OCI-M1 (cell line): ENCODE results near the gene GGT5.
"Not testable (repeated sequence)": the region's sequence is repeated elsewhere in the genome, so short reads cannot be mapped to it uniquely, and the experiment has no call there.

Experiments
- DNase-seq: peaks from one replicate; lab custom pipeline; 2025; lab: John Stamatoyannopoulos, UW

The GGT5 gene

DNA sequence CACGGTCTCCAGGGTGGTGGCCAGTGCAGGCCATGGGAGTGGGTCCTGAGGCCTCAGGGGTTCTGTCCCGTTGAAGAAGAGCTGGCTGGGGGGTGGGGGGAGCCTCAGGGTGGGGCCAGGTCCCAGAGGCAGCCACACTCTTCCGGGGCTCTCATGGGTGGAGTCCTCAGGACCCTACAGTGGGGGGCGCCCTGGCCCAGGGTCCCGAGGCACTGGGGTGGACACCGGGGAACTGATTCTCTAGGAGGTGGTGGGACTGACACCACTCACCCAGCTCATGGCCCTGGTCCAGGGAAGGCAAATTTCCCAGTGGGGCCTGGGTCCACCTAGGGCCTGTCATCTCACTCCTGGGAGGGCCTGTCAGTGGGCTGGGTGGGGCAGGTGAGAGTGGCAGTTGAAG, 12.8 kb downstream of the GGT5 start:
- DNase-seq = no peak

DNA sequence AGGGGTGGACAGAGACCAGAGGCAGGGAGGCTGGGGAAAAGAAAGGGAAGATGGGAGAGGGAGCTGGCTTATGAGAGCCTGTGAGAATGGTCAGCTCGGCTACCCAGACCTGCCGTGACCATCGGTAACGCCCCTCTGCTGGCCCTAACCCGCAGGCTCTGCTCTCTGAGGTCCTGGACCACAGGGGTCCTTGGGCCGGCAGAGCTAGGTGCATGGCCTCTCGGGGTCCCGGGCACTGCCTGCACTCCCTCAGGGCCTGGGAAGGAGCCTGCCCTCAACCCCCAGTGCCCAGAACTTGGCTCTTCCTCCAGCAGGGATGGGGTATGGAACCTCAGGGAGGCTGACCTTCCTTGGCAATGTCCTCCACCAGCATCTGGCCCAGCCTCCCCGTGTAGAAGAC, 13.2 kb downstream of the GGT5 start:
- DNase-seq = no peak

DNA sequence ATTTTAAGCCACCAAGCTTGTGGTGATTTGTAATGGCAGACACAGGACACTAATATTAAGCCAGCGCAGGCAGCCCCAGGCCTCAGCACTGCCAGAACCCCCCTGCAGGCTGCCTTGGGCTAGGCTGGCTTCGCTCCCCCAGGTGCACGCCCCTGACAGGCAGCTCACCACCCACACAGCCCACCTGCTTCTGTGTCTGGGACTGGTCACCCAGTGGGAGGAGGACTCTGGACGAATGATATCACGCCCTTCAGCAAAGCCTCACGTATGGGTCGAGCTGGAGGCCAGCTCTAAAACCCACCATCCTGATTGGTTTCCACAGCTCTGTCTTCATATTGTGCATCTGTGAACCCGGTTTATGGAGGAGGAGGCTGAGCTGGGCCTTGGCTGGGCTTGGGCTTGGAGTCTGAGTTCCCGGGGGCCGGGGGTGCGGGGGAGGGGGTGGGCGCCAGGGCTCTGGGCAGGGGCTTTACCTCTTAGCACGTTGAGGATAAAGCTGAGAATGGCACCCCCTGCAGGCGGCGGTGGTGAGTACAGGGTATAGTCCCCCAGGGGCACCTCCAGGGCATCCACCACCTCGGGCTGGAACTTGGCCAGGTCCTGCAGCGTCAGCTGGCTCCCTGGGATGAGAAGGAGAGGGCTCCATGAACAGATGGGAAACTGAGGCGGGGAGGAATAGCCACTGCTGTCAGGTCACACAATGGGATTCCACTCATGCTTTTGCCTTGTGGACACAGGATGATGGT, 13.8 kb downstream of the GGT5 start:
- peak; percentile 80 for DNase-seq

DNA sequence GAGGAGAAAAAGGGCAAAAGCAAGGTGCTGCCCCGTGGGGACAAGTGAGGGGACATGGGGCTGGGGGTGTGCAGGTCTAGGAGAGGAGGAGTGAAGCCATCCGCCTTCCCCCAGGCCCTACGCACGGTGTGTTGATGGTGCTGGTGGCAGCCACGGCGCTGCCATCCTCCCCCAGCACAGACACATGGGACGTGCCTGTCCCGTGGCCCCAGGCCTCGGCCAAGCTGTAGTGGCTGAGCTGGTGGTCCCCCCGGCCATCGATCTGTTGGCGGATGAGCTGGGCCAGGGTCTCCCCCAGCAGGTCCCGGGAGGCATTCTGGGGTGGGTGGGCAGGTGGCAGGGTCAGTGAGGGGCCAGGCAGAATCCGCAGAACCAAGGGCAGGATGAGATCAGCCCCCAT, 18.9 kb downstream of the GGT5 start:
- DNase-seq = no peak

DNA sequence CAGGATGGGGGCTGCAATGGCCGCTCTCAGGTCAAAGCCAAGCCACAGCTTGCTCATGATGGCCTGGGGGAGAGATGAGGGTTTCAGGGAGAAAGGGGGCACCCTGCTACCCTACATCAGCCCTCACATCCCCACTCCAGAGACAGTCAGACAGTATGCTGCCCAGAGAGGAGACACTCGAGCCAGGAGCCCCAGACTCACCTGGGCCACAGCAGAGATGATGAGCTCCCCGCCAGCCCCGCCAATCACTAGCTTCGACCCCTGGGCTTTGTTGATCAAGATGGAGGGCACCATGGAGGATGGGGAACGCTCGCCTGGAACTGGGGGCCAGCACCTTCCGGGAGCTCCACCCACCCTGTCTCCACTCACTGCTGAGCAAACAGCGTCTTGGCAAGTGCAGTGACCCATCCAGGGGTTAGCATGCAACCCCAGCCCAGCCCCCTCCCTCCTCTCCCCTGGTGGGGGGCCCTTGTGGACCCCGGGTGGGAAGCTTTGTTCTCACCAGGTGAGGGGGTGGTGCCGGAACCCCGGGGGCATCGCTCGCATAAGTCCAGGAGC, 19.8 kb downstream of the GGT5 start:
- no peak for DNase-seq

DNA sequence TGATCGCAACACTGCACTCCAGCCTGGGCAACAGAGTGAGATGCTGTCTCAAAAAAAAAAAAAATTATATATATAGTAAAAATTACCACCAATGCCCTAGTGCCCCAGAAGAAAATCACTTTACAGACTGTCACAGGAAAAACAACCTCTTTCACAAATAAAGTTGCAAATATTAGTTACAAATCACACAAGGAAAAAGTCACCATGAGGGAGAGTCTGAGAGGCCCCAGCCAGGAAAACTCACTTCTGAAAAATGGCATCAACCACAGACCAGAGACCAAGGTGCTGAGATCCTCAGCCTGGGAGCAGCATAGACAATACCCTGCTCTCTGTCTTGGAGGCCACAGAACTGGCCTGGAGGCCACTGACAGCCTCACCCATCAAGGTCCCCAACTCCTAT, 20.4 kb downstream of the GGT5 start:
- DNase-seq = no peak

DNA sequence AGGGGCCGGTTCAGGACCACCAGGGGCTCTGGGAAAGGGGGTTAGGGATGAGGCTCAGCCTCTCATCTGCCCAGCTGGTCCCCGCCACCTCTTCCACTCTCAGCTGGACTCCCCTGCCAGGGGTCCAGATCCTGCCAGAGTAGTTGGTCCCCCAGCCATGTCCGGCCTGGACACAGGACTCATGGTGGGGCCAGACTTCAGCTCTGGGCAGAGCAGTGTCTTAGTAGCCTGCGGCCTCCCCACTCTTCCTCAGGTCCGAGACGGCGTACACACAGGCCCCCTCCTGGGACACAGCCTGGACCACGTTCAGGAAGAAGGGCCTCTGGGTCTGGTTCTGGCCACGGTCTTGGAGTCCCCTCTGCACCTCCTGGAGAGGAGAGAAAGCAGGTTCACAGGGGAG, 25.1 kb downstream of the GGT5 start:
- no peak for DNase-seq

DNA sequence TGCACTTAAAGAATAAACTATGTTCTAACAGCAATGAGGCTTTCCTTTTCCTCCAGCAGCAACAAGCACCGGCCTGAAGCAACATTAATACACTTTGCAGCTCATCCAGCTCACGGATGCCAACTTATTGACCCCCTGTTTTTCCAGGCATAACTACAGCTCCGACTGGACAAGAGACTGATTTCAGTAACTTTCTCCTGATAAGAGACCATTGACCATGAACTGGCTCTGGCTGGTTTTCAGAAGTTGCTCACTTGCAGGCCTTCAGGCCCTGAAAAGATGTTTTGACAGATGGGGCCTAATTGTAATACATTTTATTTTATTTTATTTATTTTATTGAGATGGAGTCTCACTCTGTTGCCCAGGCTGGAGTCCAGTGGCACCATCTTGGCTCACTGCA, 27.5 kb downstream of the GGT5 start:
- no peak for DNase-seq

DNA sequence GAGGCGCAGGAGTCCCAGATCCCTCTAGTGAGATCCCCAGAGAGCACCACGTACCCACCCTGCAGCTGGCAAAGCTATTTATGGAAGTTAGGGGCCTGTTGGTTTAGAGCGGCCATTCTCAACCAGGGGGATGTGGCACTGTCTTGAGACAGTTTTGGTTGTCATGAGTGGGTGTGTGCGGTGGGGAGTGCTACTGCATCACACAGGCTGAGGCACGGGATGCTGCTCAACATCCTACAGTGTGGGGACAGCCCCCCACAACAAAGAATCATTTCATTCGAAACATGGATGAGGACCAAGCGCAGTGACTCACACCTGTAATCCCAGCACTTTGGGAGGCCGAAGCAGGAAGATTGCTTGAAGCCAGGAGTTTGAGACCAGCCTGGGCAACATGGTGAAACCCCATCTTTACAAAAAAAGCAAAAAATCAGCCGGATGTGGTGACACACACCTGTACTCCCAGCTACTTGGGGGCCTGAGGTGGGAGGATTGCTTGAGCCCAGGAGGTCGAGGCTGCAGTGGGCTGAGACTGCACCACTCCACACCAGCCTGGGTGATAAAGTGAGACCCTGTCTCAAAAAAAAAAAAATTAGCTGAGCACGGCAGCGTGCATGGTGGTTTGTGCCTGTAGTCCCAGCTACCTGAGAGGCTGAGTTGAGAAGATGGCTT, 28.2 kb downstream of the GGT5 start:
- no peak for DNase-seq

DNA sequence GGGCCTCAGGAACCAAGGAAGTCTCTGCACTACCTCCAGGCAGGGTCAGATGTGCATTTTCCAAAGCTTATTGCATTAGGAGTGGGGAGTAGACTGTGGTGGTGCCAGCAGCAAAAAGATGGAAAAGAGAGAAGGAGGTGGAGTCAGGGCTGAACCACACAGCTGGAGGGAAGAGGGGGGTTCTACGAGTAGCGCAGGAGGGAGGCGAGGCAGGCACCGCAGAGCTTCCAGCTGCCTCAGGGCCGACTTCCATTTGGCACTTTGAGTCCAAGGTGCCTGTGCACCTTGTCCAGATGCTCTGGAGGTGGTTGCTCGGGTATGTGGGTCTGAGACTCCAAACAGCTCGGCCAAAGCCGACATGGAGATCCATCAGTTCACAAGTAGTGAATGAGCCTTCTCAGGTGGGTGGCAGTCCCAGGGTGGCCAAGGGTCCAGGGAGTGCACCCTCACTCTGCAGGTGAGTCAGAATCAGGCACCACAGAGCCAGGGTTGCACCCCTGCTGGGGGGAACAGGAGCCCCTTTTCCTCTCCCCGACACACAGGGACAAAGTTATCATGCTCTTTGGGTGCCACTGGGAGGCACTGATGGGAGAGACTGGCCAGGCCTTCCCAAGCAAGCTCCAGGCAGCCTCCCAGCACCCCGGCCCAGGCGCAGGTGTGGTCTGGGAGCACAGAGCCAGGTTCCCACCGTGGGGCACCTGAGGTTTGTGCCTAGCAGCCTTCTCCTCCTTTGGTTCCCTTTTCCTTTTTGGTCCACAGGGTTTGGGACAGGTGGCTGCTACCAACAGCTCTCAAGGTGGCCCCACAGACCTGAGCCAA, 30.2 kb downstream of the GGT5 start:
- no peak for DNase-seq

DNA sequence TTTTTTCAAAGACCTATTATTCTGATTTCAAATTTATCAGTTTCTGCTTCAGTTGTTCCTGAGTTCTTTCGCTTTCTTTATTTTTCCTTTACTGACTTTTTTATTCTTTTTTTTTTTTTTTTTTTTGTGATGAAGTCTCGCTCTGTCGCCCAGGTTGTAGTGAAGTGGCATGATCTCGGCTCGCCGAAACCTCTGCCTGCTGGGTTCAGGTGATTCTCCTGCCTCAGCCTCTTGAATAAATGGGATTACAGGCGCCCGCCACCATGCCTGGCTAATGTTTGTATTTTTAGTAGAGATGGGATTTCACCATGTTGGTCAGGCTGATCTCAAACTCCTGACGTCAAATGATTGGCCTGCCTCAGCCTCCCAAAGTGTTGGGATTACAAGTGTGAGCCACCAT, 31.8 kb downstream of the GGT5 start:
- DNase-seq = not testable (repeated sequence)

DNA sequence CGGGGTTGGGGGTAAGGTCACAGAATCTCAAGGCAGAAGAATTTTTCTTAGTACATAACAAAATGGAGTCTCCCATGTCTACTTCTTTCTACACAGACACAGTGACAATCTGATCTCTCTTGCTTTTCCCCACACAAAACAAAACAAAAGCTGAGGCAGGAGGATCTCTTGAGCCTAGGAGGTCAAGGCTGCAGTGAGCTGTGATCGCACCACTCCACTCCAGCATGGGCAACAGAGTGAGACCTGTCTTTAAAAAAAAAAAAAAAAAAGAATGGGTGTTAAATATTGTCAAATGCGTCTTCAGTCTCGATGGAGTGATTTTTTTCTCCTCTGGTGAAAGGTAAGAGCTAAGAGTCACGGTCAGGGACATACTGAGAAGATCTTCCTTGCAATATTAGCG, 33.2 kb downstream of the GGT5 start:
- DNase-seq = not testable (repeated sequence)

DNA sequence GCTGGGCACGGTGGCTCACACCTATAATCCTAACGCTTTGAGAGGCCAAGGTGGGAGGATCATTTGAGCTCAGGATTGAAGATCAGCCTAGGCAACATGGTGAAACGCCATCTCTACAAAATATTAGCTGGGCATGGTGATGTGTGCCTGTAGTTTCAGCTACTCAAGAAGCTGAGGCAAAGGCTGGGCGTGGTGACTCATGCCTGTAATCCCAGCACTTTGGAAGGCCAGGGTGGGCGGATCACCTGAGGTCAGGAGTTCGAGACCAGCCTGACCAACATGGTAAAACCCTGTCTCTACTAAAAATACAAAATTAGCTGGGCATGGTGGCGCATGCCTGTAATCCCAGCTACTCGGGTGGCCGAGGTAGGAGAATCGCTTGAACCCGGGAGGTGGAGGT, 34.5 kb downstream of the GGT5 start:
- DNase-seq = not testable (repeated sequence)

DNA sequence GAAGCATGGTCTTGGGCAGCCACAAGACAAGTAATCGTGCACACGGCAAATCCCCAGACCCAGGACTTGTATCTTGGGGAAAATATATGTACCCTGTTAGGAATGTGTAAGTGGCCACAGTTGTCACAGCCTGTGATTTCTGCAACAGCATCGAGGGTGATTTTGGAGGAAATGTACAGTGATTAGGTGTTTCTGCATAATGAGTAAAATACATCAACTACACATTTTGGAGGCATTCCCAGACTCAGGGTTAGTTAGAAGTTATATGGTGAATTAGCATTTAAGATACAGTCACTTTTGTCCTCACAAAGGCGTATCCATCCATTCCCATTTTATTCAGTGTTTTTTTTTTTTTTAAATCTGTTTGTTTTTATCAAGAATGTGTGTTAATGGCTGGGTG, 35.2 kb downstream of the GGT5 start:
- no peak for DNase-seq

DNA sequence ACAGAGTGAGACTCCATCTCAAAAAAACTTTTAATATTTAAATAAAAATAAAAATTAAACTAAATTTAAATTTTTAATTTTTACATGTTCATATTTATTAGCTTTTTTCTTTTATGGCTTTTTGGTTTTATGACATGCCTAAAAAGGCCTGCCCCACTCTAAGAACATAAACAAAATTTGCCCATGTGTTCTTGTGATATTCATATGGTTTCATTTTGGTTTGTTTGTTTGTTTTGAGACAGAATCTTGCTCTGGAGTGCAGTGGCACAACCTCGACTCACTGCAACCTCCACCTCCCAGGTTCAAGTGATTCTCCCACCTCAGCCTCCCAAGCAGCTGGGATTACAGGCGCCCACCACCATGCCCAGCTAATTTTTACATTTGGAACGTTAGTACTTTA, 35.9 kb downstream of the GGT5 start:
- no peak for DNase-seq

DNA sequence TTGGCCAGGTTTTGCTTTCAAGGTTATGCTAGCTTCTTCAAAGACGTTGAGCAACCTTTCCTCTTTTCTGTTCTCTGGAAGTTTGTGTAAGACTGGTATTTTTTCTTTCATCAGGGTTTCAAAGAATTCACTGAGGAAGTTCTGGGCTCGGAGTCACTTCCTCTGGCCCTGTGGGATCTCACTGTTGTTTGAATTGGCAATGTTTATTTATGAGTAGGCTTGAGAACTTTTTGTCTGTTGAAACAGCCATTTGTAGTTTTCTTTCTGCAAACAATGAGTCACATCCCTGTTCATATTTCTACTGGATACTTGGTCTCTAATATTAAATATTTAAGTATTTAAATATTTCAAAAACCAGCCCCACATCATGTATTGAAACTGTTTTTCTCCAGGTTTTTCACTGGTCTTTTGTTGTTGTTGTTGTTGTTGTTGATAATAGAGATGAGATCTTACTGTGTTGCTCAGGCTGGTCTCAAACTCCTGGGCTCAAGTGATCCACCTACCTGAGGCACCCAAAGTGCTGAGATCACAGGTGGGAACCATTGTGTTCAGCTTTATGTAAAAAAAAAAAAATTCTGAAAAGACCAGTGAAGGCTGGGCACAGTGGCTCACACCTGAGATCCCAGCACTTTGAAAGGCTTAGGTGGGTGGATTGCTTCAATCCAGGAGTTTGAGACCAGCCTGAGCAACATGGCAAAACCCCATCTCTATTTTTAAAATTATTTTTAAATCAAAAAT, 36.7 kb downstream of the GGT5 start:
- DNase-seq = peak; percentile 80

DNA sequence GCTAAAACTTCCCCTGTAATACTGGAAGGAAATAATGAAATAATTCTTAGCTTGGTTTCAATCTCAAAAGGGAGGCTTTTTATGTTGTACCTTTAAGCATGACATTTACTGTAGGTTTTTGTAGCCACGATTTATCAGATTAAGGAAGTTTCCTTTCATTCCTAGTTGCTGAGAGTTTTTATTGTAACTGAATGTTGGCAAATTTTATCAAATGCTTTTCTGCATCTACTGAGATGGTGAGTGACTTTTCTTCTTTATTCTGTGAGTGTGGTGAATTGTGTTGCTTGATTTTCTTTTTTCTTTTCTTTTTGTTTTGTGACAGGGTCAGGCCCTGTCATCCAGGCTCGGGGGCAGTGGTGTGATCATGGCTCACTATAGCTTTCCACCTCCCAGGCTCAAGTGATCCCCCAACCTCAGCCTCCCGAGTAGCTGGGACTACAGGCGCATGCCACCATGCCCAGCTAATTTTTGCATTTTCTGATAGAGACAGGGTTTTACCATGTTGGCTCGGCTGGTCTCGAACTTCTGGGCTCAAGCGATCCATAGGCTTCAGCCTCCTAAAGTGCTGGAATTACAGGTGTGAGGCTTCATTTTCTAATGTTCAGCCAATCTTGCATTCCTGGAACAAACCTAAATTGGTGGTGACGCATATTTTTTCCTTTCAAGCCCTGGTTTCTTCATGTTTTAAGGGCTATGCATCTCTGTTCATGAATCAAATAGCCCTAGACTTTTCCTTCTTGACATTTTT, 37.4 kb downstream of the GGT5 start:
- DNase-seq = peak; percentile 67

DNA sequence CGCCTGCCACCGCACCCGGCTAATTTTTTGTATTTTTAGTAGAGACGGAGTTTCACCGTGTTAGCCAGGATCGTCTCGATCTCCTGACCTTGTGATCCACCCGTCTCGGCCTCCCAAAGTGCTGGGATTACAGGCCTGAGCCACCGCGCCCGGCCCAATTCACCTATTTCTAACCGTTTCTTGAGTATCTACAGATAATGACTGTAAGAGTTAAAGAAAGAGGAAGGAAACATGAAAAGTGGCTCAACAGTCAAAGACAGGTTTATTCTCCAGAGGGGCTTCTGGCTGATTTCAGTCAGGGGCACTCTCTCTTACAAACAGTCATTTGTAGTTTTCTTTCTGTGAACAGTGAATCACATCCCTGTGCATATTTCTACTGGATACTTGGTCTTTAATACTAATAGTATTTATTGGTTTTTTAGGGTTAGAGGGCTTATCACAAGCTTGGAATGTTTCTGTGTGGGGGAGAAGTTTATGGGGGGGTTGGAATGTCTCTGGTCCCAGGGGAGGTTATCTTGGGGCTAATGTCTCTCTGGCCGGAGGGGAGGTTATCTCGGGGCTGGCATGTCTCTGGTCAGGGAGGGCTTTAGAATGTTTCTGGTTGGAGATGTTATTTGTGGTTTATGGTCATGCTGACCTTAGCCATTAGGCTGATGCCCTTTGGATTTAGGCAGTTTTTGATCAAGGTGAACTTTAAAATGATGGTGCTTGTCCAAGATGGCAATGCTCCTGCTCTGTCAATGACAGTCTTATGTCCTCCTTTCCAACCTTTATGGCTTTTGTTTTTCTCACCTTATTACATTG, 38.2 kb downstream of the GGT5 start:
- peak; percentile 76 for DNase-seq

DNA sequence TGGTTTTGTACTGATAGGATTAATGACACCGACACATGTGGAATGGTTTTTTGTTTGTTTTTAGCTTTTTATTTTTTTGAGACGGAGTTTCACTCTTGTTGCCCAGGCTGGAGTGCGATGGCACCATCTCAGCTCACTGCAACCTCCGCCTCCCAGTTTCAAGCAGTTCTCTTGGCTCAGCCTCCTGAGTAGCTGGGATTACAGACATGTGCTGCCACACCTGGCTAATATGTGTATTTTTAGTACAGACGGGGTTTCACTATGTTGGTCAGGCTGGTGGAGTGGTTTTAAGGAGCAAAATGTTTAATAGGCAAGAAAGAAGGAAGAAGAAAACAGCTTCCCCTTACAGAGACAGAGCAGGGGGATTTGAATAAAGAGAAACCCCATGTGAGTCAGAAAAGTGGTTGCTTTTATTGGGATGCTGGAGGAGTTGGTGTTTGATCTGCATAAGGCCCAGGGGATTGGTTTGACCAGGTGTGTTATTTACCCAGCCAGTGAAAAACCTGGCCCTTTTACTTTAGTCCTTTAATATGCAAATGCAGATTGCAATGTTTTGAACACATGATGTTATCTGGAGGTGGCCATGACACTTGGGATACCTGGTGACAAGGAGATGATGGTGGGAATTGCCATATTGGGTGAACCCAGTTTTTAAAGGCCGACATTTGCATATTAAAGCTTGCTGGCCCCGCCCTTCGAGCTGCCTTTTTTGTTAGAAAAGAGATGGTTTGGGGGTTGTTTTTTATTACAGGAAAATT, 39.3 kb downstream of the GGT5 start:
- peak; percentile 26 for DNase-seq

DNA sequence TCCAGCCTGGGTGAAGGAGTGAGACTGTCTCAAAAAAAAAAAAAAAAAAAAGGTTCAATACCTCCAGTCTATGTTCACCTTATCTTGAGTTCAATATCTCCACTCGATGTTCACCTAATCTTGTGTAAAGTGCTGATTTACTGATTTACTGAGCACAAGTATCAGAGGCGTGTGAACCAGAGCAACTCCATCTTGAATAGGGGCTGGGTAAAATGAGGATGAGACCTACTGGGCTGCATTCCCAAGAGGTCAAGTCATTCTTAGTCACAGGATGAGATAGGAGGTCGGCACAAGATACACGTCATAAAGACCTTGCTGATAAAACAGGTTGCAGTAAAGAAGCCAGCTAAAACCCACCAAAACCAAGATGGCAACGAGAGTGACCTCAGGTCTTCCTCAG, 41.0 kb downstream of the GGT5 start:
- not testable (repeated sequence) for DNase-seq
